GM19099 (cell line): ENCODE results near the gene RPS6KA2.

Source experiments
- POLR2A ChIP-seq: IDR thresholded peaks from 3 replicates; pipeline ENCODE4 v1.6.1; 2011; ENCODE audit warnings: low read depth; ENCODE audit not compliant: insufficient read length; ENCODE audit errors: extremely low read depth

Gene RPS6KA2

DNA sequence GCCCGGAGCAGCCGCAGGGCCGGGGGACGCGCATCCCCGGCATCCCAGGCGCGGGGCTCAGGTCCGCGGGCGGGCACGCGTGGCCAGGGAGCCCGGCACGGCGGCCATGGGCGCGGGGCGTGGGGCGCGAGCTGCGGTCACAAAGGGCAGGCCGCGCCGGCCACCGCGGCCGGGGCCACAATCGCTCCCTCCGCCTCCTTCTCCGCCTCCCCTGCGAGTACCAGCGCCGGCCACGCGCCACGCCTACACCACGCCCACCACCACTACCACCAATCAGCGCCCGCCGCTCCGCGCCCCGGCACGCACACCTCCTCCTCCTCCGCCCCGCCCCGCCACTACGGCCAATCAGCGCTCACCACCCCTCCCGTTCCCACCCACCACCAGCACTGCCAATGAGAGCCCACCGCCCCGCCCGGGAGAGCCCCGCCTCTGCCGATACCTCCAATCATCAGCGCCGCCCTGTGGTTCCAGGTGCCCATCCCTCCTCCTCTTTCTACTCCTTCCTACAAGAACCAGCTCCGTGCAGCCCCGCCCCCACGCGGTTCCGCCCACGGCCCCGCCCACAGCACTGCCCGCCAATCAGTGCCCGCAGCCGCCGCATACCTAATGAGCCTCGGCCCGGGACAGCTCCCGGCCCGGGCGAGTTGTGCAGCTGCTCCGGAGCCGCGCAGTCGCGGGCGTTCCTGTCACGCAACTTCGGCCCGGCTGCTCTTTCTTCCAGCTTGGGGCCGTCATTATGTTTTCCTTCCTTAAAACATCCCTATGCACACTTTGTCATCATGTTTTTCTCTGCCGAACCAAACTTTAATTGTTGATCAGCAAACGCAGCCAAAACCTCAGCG is at the start of gene RPS6KA2:
TSS of gene RPS6KA2 (minus strand) at position 219 of the 842 bp plus-strand sequence. CDS start 232 bp downstream, outside the sequence.
- peak; percentile 34 for TF ChIP-seq POLR2A

GRCh38 chr6:166676270-166676860 is 49.3 kb upstream of the RPS6KA2 start:
- no peak for TF ChIP-seq POLR2A

DNA sequence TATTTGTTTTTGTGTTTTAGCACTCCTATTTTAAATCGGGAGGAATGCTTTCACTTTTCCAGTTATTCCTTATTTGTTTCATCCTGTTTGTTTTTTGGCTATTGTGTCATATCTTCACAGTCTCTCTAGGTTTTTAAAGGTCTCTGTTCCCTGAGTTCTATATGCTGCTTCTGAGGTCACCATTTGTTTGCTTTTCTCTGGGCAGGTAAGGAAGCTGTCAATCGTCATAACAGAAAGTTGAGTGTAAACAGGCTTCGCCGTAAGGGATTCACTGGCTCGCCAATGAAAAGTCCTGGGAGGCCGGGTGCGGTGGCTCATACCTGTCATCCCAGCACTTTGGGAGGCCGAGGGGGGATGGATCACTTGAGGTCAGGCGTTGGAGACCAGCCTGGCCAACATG is 48.7 kb upstream of the RPS6KA2 start:
- no peak for TF ChIP-seq POLR2A

- no peak for TF ChIP-seq POLR2A
Observed at GRCh38 chr6:166673309-166673708, 46.3 kb upstream of the RPS6KA2 start.

GRCh38 chr6:166672624-166673206 is 45.7 kb upstream of the RPS6KA2 start:
- TF ChIP-seq POLR2A, result no peak

DNA sequence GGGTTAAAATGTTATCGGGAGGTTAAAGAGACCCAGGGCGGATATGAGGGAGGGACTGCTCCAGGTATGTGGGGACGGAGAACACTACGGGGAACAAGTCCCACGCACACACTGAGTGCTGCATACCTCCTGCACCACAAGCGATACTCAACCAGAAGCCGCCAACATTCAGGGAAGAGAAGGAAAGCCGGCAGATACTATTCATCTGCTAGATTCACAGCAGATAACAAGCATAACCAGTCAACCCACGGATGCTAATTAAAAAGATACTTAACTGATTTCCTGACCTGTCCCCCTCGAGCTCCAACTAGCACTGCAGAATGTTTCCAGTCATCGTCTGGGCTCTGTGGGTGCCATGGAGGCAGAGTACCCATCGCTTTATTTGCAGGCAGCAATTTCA is 45.1 kb upstream of the RPS6KA2 start:
- no peak for TF ChIP-seq POLR2A

DNA sequence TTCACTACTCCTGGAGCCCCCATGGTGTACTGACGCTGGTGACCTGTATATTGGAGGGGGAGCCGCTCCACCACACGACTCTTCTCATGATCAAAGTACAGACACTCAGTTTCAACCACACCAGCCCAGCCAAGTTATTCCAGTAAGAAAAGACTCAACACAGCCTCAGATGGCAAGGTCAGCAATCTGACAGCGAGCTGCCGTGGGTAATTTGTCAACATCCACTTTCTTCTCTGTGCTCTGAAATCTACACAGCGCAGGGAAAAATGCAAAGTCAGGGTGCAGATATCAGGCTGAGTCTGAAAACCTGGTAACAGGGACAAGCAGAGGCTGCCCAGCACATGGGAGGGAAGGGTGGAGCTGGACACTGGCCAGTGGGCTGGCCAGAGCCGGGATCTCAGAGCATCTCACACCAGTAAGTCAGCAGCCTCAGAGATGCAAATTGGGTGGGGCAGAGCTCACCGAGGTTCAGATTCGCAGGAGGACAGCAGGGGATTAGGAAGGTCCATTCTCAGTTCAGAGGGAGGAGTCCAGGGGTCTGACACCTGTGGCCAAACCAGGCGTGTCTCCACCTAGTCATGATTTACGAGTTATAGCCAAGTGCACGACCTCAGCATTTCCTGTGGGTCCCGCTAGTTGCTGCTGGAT is 44.5 kb upstream of the RPS6KA2 start:
- TF ChIP-seq POLR2A, result no peak

GRCh38 chr6:166670894-166671293 is 43.8 kb upstream of the RPS6KA2 start:
- no peak for TF ChIP-seq POLR2A

DNA sequence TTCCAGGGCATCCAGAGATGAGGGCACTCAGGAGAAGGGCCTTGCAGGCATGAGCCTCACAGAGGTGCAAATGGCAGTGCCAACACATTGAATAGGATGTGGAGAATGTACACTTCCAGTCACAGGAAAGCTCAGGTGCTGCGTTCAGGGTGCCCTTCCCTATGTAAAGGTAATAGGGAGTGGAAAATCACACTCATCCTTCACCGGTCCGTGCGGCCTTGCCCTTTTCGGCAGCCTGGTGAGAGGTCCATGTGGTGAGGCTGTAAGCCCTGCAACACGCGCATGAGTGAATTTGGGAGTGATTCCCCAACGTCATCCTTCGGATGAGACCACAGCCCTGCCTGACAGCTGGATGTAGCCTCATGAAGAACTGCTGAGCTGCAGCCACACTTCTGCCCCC is 43.0 kb upstream of the RPS6KA2 start:
- no peak for TF ChIP-seq POLR2A

DNA sequence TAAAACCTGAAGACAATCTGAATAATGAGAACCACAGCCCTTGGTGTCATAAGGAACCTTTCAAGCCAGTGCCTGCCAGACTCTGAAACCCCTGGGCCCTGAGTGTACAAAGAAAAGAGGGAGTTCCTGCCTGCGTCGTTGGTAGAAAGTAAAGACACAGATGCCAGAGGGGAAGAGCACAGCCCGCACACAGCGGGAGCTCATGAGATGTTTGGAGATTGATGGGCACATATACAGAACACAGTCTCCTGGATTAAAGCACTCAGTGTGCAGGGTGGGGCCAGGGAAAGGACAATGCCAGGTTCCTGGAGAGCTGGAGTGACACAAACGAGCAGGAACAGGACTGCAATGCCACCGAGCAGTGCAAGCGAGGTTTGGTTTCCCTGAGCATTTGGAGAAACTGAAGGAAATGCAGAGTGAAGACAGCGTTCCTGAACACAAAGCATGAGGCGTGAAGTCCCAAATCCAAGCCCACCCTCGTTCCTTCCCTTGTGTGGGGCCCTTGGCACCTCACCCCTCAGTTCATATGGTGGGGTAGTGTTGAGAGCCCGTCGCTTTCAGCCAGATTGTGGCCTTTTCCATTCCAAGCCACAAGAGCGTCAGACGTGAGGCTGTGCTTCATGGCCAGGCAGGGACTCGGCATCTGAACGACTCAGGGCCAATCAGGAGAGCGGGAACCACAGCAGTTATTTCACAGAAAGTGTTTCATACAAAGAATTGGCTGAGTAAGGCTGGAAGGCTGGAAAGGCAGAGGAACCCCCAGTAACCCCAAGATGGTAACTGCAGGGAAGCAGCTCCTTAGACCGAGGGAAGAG is 41.0 kb upstream of the RPS6KA2 start:
- TF ChIP-seq POLR2A, result no peak

- no peak for TF ChIP-seq POLR2A
Observed at GRCh38 chr6:166664135-166664534, 37.1 kb upstream of the RPS6KA2 start.

- no peak for TF ChIP-seq POLR2A
Observed at GRCh38 chr6:166663568-166663967, 36.5 kb upstream of the RPS6KA2 start.

GRCh38 chr6:166662690-166663089 is 35.6 kb upstream of the RPS6KA2 start:
- TF ChIP-seq POLR2A, result no peak

DNA sequence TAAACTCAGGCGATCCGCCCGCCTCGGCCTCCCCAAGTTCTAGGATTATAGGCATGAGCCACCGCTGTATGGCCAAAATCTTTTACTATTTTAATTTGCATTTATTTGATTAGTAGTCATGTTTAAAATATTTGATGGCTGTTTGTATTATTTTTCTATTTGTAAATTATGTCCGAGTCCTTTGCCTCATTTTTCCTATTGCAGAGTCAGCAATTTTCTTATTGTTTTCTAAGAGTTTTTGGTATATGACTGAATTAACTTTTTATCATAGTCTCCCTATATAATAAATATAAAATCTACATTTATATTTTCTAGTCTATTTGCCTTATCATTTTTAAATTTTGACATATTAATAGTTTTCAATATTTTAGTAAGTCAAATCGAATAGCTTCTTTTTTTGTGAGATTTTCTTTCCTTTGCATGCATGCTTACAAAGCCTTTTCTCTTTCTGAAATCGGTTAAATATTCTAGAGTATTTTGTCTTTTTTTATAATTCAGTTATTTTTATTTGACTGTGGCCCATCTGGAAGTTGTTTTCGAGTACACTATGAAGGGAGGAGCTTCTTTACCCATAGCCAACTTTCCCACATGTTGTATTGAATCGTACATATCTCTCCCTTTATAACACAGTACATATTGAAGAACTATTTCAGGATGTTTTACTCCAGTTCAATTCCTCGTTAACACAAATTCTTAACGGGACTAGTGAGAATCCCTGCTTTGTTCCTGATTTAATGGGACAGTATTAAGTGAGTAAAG is 34.5 kb upstream of the RPS6KA2 start:
- no peak for TF ChIP-seq POLR2A

- no peak for TF ChIP-seq POLR2A
Observed at GRCh38 chr6:166660157-166660688, 33.2 kb upstream of the RPS6KA2 start.
